GM19238 (cell line): ENCODE measurements around the gene ARL4A.

Source experiments
- DNase-seq: peaks from one replicate; pipeline ENCODE4 v3.0.0; 2011; ENCODE audit warnings: low spot score; ENCODE audit not compliant: insufficient read length

The ARL4A gene

GRCh38 chr7:12725575-12726316 lies 38.3 kb downstream of the ARL4A start:
- DNase-seq, result no peak

- no peak for DNase-seq
Measured at GRCh38 chr7:12726908-12727307, 39.5 kb downstream of the ARL4A start.

- no peak for DNase-seq
Measured at GRCh38 chr7:12727455-12728191, 40.2 kb downstream of the ARL4A start.

- DNase-seq, result no peak
Measured at GRCh38 chr7:12728192-12728538, 40.7 kb downstream of the ARL4A start.

GRCh38 chr7:12729112-12729511 lies 41.7 kb downstream of the ARL4A start:
- no peak for DNase-seq

GRCh38 chr7:12730523-12730922 lies 43.1 kb downstream of the ARL4A start:
- DNase-seq, result no peak

- DNase-seq, result no peak
Measured at GRCh38 chr7:12731214-12731656, 43.8 kb downstream of the ARL4A start.

- no peak for DNase-seq
Measured at GRCh38 chr7:12731775-12732174, 44.3 kb downstream of the ARL4A start.

GRCh38 chr7:12732428-12732827 lies 45.0 kb downstream of the ARL4A start:
- no peak for DNase-seq

GRCh38 chr7:12735923-12736322 lies 48.5 kb downstream of the ARL4A start:
- DNase-seq, result no peak

GRCh38 chr7:12737373-12737772 lies 49.9 kb downstream of the ARL4A start:
- no peak for DNase-seq

- DNase-seq, result no peak
Measured at GRCh38 chr7:12737836-12738235, 50.4 kb downstream of the ARL4A start.

- no peak for DNase-seq
Measured at GRCh38 chr7:12738665-12739064, 51.2 kb downstream of the ARL4A start.
